C4-2B (cell line): ENCODE data around the gene CRACR2A.

Source experiments
- ZFX ChIP-seq: fragments of 450-650 bp; IDR thresholded peaks from 2 replicates; pipeline ENCODE4 v1.6.1; 2017
- TF ChIP-seq, protein P1 (sequence below): fragments of 450-650 bp; conservative IDR thresholded peaks from 2 replicates; pipeline ENCODE4 v1.5.1; 2017; ENCODE audit warnings: mild to moderate bottlenecking

GRCh38 chr12:3713947-3714346 lies 39.0 kb downstream of the CRACR2A start:
- TF ChIP-seq, protein P1, sequence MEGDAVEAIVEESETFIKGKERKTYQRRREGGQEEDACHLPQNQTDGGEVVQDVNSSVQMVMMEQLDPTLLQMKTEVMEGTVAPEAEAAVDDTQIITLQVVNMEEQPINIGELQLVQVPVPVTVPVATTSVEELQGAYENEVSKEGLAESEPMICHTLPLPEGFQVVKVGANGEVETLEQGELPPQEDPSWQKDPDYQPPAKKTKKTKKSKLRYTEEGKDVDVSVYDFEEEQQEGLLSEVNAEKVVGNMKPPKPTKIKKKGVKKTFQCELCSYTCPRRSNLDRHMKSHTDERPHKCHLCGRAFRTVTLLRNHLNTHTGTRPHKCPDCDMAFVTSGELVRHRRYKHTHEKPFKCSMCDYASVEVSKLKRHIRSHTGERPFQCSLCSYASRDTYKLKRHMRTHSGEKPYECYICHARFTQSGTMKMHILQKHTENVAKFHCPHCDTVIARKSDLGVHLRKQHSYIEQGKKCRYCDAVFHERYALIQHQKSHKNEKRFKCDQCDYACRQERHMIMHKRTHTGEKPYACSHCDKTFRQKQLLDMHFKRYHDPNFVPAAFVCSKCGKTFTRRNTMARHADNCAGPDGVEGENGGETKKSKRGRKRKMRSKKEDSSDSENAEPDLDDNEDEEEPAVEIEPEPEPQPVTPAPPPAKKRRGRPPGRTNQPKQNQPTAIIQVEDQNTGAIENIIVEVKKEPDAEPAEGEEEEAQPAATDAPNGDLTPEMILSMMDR: no peak
- TF ChIP-seq ZFX: no peak
